Suprapubic skin (tissue), 3 donors: Measurements from ENCODE around the gene HSPA1L.

ENCODE experiments used
- CTCF ChIP-seq, 2 donors: fragments of 200-600 bp in 1 of 2; fragments of 450-650 bp in 1 of 2; sonication (generic) in 1 of 2; IDR thresholded peaks; one replicate each; pipeline ENCODE4 v1.5.1; 2016 to 2019; ENCODE audit warnings: antibody characterized with exemption in 2 of 2, mild to moderate bottlenecking in 1 of 2, moderate library complexity in 1 of 2
- EP300 ChIP-seq: sonication (generic); formaldehyde crosslinking; IDR thresholded peaks from one replicate; pipeline ENCODE4 v1.6.1; 2017; ENCODE audit warnings: antibody characterized with exemption

- no peak for TF ChIP-seq CTCF (IDR thresholded peaks at IDR 0.05)
- TF ChIP-seq EP300, result no peak
Measured at GRCh38 chr6:31821301-31822035, 6.4 kb upstream of the HSPA1L start.
